Ishikawa (cell line): ENCODE data around the gene GPANK1.

Experiments used
- CEBPB ChIP-seq: IDR thresholded peaks from 2 replicates; pipeline ENCODE4 v1.6.1; 2012
- CREB1 ChIP-seq: IDR thresholded peaks from 2 replicates; pipeline ENCODE4 v1.6.1; 2012; ENCODE audit warnings: low read depth
- EGR1 ChIP-seq: IDR thresholded peaks from 2 replicates; pipeline ENCODE4 v1.6.1; 2012
- EP300 ChIP-seq: IDR thresholded peaks from 2 replicates; pipeline ENCODE4 v1.6.1; 2012; ENCODE audit warnings: borderline replicate concordance
- FOXM1 ChIP-seq: IDR thresholded peaks from 2 replicates; pipeline ENCODE4 v1.6.1; 2012; ENCODE audit warnings: low read depth, borderline replicate concordance
- NFIC ChIP-seq: IDR thresholded peaks from 2 replicates; pipeline ENCODE4 v1.6.1; 2012
- RAD21 ChIP-seq: IDR thresholded peaks from 2 replicates; pipeline ENCODE4 v1.6.1; 2012; ENCODE audit warnings: low read depth
- TAF1 ChIP-seq: IDR thresholded peaks from 2 replicates; pipeline ENCODE4 v1.6.1; 2012; ENCODE audit warnings: low read depth, mild to moderate bottlenecking
- TCF12 ChIP-seq: IDR thresholded peaks from 2 replicates; pipeline ENCODE4 v1.6.1; 2012; ENCODE audit warnings: low read depth
- TEAD4 ChIP-seq: IDR thresholded peaks from 2 replicates; pipeline ENCODE4 v1.6.1; 2012
- YY1 ChIP-seq: IDR thresholded peaks from 2 replicates; pipeline ENCODE4 v1.6.1; 2012; ENCODE audit warnings: low read depth
- ZBTB7A ChIP-seq: IDR thresholded peaks from 2 replicates; pipeline ENCODE4 v1.6.1; 2012; ENCODE audit warnings: low read depth
- TF ChIP-seq, protein P1 (sequence below): IDR thresholded peaks from 2 replicates; pipeline ENCODE4 v1.6.1; 2012
- TF ChIP-seq, protein P2 (sequence below): IDR thresholded peaks from 2 replicates; pipeline ENCODE4 v1.6.1; 2012
- TF ChIP-seq, protein P3 (sequence below): IDR thresholded peaks from 2 replicates; pipeline ENCODE4 v1.6.1; 2012; ENCODE audit warnings: low read depth, mild to moderate bottlenecking

Gene GPANK1

GRCh38 chr6:31631209-31631608 lies 33.6 kb downstream of the GPANK1 start:
- TF ChIP-seq RAD21 (no peak), ZBTB7A (no peak), EGR1 (no peak), TCF12 (no peak), YY1 (no peak), FOXM1 (no peak), EP300 (no peak), CREB1 (no peak), NFIC (no peak), TAF1 (no peak), CEBPB (no peak), TEAD4 (no peak)
- TF ChIP-seq, protein P1, sequence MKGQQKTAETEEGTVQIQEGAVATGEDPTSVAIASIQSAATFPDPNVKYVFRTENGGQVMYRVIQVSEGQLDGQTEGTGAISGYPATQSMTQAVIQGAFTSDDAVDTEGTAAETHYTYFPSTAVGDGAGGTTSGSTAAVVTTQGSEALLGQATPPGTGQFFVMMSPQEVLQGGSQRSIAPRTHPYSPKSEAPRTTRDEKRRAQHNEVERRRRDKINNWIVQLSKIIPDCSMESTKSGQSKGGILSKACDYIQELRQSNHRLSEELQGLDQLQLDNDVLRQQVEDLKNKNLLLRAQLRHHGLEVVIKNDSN = no peak
- TF ChIP-seq, protein P2, sequence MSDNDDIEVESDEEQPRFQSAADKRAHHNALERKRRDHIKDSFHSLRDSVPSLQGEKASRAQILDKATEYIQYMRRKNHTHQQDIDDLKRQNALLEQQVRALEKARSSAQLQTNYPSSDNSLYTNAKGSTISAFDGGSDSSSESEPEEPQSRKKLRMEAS = no peak
- TF ChIP-seq, protein P3, sequence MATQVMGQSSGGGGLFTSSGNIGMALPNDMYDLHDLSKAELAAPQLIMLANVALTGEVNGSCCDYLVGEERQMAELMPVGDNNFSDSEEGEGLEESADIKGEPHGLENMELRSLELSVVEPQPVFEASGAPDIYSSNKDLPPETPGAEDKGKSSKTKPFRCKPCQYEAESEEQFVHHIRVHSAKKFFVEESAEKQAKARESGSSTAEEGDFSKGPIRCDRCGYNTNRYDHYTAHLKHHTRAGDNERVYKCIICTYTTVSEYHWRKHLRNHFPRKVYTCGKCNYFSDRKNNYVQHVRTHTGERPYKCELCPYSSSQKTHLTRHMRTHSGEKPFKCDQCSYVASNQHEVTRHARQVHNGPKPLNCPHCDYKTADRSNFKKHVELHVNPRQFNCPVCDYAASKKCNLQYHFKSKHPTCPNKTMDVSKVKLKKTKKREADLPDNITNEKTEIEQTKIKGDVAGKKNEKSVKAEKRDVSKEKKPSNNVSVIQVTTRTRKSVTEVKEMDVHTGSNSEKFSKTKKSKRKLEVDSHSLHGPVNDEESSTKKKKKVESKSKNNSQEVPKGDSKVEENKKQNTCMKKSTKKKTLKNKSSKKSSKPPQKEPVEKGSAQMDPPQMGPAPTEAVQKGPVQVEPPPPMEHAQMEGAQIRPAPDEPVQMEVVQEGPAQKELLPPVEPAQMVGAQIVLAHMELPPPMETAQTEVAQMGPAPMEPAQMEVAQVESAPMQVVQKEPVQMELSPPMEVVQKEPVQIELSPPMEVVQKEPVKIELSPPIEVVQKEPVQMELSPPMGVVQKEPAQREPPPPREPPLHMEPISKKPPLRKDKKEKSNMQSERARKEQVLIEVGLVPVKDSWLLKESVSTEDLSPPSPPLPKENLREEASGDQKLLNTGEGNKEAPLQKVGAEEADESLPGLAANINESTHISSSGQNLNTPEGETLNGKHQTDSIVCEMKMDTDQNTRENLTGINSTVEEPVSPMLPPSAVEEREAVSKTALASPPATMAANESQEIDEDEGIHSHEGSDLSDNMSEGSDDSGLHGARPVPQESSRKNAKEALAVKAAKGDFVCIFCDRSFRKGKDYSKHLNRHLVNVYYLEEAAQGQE = no peak

DNA sequence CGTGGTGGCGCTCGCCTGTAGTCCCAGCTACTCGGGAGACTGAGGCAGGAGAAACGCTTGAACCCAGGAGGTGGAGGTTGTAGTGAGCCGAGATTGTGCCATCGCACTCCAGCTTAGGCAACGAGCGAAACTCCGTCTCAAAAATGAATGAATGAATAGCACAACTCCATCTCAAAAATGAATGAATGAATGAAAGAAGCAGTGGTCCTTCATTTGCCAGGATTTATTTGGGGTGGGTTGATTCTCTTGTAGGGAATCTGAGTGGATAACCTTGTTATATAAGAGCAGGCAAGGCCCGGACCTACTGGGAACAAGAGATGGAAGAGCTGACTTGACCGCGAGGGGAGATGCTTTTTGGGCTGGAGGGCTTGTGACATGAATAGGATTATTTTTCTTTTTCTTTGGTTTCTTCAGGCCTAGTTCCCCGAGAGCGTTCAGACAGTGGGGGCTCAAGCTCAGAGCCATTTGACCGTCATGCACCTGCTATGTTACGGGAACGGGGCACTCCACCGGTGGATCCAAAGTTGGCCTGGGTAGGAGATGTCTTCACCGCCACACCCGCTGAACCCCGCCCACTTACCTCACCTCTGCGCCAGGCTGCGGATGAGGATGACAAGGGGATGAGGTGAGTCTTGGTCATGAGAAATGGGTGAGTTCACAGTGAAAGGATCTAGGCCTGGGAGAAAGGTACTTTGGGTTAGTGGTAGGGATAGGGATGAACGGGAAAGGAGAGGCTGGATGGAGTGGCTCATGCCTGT lies 34.4 kb downstream of the GPANK1 start:
- TF ChIP-seq TAF1 (no peak), CEBPB (no peak), EP300 (no peak), TEAD4 (no peak), TCF12 (no peak), YY1 (no peak), NFIC (no peak), RAD21 (no peak), EGR1 (no peak)
- TF ChIP-seq, protein P2 = no peak
- TF ChIP-seq, protein P3 = no peak
- TF ChIP-seq, protein P1 = no peak

DNA sequence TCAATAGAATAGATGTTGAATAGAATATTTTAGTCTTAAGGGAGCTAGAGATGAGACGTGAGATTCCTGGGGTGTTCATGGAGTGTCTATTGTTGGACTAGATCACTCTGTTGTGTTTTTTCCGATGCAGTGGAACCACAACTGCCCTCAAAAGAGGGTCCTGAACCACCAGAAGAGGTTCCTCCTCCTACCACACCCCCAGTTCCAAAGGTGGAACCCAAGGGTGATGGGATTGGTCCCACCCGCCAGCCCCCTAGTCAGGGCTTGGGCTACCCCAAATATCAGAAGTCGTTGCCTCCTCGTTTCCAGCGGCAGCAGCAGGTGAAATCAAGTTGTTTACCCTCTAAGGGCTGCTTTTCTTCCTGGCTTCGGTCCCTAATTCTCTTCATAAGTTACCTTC lies 35.8 kb downstream of the GPANK1 start:
- TF ChIP-seq NFIC (no peak), ZBTB7A (no peak), EP300 (no peak)
- TF ChIP-seq, protein P2 = no peak
- TF ChIP-seq, protein P3 = no peak
- TF ChIP-seq, protein P1 = no peak

GRCh38 chr6:31627690-31628287 lies 37.0 kb downstream of the GPANK1 start:
- TF ChIP-seq TCF12 (no peak), FOXM1 (no peak)
